PC-9 (cell line): Measurements from ENCODE around the gene ZNF804A.

Source experiments
- EZH2 ChIP-seq: fragments of 200-600 bp; sonication (generic); IDR thresholded peaks from 2 replicates; pipeline ENCODE4 v1.8.0; 2017; ENCODE audit warnings: antibody characterized with exemption, low read depth
- TF ChIP-seq, protein P1 (sequence below): fragments of 200-600 bp; sonication (generic); conservative IDR thresholded peaks from 2 replicates; pipeline ENCODE4 v1.6.1; 2017; ENCODE audit warnings: mixed run types, antibody characterized with exemption, mild to moderate bottlenecking, moderate library complexity

DNA sequence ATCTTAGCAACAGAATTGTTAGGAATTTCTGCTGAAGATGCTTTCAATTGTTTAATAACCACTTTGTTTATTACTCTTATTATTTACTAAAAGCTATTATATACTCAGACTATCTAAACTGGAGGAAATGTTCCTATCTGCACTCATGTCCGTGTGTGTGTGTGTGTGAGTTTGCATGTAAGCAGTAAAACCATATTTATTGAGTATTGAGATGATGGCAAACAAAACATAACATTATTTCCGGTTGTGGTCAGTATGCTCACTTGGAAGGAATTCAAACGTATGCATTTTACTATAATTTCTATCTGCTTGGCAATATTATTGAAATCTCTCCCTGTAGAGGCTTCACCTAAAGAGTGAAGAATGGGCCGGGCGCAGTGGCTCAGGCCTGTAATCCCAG, 43.0 kb upstream of the ZNF804A start:
- TF ChIP-seq, protein P1, sequence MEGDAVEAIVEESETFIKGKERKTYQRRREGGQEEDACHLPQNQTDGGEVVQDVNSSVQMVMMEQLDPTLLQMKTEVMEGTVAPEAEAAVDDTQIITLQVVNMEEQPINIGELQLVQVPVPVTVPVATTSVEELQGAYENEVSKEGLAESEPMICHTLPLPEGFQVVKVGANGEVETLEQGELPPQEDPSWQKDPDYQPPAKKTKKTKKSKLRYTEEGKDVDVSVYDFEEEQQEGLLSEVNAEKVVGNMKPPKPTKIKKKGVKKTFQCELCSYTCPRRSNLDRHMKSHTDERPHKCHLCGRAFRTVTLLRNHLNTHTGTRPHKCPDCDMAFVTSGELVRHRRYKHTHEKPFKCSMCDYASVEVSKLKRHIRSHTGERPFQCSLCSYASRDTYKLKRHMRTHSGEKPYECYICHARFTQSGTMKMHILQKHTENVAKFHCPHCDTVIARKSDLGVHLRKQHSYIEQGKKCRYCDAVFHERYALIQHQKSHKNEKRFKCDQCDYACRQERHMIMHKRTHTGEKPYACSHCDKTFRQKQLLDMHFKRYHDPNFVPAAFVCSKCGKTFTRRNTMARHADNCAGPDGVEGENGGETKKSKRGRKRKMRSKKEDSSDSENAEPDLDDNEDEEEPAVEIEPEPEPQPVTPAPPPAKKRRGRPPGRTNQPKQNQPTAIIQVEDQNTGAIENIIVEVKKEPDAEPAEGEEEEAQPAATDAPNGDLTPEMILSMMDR: no peak
- no peak for TF ChIP-seq EZH2
